ENCODE measurements around the gene KLHDC4. TPM values are rescaled to one million over a fixed set of nuclear protein-coding genes. Genes with fewer than 3 reads are reported as not detected.
"Not testable (repeated sequence)": the region's sequence is repeated elsewhere in the genome, so short reads cannot be mapped to it uniquely, and the experiment has no call there.

Gene KLHDC4
- total RNA-seq, result 19.2 TPM

- peak; percentile 92 to 96 for DNase-seq (ENCODE audit: low spot score in 2 of 2)
- no peak for FAIRE-seq
These were observed at the start of gene KLHDC4 for GRCh38 chr16:87765776-87766484. KLHDC4 (minus strand) TSS chr16:87765986; CDS start chr16:87765890, 96 bp downstream.

DNA sequence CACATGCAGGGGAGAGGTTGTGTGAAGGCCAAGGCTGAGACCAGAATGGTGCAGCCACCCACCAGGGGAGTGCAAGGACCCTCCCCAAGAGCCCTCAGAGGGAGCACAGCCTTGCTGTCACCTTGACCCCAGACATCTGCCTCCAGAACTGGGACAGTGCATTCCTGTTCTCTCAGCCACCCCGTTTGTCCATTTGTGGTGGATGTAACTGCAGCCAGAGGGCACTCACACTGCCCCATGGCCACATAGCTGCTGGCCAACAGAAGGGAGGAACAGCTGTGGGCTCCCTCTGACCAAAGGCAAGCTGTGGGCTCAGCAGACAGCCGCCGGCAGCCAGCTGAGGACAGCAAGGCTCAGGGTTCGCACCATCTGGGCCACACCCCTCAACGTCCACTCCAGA lies 49.8 kb upstream of the KLHDC4 start:
- FAIRE-seq (no peak), DNase-seq (ENCODE audit: low spot score in 2 of 2) (peak in 1 of 2 donors; percentile 58)

GRCh38 chr16:87812200-87812656 lies 46.4 kb upstream of the KLHDC4 start:
- no peak for DNase-seq (ENCODE audit: low spot score in 2 of 2)
- FAIRE-seq, result no peak

DNA sequence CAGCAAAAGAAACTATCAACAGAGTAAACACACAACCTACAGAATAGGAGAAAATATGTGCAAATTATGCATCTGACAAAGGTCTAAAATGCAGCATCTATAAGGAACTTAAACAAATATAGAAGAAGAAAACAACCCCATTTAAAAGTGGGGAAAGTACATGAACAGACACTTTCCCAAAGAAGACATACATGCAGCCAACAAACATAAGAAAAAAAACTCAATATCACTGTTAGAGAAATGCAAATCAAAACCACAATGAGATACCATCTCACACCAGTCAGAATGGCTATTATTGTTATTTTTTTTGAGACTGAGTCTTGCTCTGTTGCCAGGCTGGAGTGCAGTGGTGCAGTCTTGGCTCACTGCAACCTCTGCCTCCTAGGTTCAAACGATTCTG lies 45.7 kb upstream of the KLHDC4 start:
- FAIRE-seq; DNase-seq (ENCODE audit: low spot score in 2 of 2): not testable (repeated sequence)

GRCh38 chr16:87809150-87809902 lies 43.5 kb upstream of the KLHDC4 start:
- no peak for DNase-seq (ENCODE audit: low spot score in 2 of 2)
- FAIRE-seq, result no peak

GRCh38 chr16:87808108-87808507 lies 42.3 kb upstream of the KLHDC4 start:
- no peak for FAIRE-seq
- no peak for DNase-seq (ENCODE audit: low spot score in 2 of 2)

- DNase-seq (ENCODE audit: low spot score in 2 of 2), result peak in 1 of 2 donors; percentile 64
- FAIRE-seq, result no peak
These were observed 41.1 kb upstream of the KLHDC4 start for GRCh38 chr16:87806641-87807546.

DNA sequence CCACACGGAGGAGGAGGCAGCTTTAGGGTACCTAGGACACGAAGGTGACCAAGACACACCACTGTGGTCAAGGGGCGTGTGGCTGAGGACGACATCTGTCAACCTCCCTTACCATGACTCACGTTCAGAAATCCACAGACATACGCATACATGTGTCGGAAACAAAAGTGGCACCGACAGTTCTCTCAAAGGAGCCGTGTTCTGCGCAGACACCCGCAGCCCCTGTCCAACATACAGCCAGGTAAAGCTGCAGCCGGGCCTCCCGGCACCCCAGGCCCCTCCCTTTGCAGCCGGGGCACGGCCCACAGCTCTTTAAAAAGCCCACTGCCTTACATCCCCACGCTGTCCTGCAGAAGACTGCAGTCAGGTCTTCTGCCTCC lies 40.5 kb upstream of the KLHDC4 start:
- DNase-seq (ENCODE audit: low spot score in 2 of 2) (no peak), FAIRE-seq (no peak)

- no peak for DNase-seq (ENCODE audit: low spot score in 2 of 2)
- no peak for FAIRE-seq
These were observed 37.6 kb upstream of the KLHDC4 start for GRCh38 chr16:87803385-87803784.

DNA sequence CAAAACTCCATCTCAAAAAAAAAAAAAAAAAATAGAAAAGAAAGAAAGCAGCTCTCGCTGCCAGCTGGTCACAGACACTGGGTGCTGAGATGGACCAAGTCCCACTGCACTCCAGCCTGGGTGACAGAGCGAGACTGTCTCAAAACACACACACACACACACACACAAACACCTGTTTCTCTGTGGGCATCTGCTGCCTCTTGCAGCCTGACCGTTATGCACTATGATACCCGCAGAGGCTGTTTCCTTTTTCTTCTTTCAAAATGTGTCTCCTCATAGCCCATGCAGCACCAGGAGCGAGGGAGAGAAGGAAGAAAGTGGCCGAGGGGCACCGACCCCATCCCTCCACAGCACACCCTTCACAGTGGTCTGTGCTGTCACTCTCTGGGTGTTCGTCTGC lies 36.9 kb upstream of the KLHDC4 start:
- FAIRE-seq, result no peak
- no peak for DNase-seq (ENCODE audit: low spot score in 2 of 2)

DNA sequence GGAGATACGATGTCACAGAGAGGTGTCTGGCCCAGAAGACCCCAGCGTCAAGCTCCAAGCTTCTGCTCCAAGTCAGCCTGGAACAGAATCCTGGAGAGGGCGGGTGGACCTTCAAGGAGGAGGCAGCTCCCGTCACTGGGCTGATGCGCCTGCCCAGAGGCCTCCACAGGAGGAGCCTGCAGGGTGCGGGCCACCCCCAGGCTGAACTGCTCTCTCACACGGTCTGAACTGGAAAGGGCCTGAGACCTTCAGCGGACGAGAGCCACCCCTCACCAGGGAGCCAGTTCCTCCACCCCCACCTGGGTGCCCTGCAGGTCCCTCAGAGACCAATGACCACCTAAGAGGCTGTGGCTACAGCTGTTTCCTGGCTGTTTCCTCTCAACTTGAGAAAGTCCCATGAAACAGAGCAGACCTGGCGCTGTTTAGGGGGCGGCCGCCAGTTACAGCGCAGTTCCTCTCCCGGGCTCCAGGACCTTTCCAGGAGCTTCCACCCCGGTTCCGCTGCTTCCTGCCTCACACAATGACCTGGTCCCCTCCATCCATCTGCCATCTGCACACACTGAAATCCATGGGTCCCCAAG lies 36.0 kb upstream of the KLHDC4 start:
- DNase-seq (ENCODE audit: low spot score in 2 of 2), result no peak
- no peak for FAIRE-seq

- no peak for DNase-seq (ENCODE audit: low spot score in 2 of 2)
- no peak for FAIRE-seq
These were observed 34.7 kb upstream of the KLHDC4 start for GRCh38 chr16:87800497-87800896.

DNA sequence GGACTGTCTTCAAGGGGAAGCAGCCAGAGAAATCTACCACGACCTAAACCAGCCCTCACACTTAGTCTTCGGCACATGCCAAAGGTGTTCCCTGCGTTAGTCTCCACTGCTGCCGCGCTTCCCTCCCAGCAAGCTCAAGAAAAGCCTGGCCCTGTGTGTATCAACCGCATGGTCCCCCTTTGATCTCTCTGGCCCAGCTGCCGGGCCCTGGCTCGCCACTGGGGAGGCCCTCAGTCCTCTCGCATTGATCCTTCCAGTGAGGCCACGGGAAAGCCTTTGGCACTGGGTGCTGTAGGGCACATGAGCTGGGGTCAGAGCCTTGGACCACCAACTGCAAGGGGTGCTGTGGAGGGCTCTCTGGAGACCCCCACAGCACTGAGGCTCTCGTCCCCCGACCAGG lies 29.6 kb upstream of the KLHDC4 start:
- DNase-seq (ENCODE audit: low spot score in 2 of 2) (no peak), FAIRE-seq (no peak)

DNA sequence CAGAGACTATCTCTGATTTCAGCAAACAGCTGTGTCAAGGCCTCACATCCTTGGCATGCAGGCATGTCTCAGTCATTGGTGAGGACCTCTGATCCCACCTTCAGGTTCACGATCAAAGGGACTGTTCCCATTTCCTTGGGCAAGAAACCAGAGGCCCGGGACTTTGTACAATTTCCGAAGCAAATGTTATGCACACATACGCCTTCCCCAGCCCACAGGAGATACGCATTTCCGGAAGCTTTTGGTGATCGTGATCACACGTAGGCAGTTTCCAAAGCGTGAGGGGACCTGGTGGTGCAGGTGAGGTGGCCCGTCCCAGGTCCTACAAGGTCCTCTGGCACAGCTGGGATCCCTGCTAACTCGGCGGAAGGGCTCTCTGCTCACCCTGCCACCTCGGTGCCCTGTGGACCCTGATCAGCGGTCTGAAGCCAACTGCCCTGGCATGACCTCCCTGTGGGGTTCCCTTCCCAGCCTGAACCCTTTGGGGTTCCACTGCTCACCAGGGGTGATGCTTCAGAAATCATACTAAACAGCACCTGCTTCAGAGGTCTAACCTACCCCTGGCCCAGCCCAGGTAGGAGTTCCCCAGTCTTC lies 28.8 kb upstream of the KLHDC4 start:
- DNase-seq (ENCODE audit: low spot score in 2 of 2), result no peak
- FAIRE-seq, result no peak

DNA sequence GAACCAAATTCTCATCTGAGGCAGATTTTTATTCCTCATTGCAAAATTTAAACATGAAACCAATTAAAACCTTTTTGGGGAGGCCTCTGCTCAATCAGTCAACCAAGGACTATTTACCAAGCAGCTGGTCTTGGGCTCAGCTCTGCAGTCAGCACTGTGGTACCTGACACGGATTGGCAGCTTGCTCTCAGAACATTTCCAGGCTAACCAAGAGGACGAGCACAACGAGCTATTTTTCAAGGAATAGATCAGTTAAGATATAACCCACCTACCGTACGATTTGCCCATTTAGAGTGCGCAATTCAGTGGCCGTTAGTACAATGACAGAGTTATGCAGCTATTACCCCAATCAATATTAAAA lies 26.4 kb upstream of the KLHDC4 start:
- DNase-seq (ENCODE audit: low spot score in 2 of 2) (no peak), FAIRE-seq (no peak)

DNA sequence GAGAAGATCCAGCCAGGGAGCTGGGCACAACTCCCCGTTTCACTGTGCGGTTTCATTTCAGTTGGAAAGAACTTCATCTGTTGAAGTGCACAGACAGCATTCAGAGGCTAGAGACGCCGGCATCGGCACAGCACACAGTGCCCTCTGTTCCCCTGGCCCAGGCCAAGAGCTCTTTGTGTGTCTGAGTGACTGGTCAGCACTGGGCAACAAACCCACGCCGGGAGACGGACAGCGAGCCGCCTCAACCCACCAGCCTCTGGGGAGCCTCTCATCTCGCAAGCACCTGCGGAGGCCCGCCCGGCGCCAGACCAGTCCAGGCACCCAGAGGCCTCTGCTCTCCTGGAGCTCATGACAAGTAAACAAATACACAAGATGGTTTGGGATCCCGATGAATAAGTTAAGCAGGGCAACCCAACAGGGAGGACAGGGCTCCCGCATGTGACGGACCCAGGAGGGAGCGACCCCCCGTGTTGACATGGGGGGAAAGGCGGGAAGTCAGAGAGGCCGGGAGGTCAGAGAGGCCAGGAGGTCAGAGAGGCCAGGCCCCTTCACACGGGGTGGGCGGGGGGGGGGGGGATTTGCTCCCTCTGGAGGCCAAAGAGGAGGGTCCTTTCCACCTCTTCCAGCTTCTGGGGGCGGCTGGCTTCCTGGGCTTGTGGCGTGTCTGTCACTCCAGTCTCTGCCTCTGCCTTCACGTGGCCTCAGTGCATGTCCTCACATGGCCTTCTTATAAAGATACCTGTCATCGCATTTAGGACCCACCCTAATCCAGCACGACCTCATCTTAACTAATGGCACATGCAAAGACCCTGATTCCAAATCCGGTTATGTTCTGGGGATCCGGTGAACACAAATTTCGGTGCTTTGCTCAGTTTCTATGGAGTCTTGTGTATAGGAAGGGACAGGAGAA lies 25.8 kb upstream of the KLHDC4 start:
- DNase-seq (ENCODE audit: low spot score in 2 of 2) (peak; percentile 65), FAIRE-seq (no peak)

DNA sequence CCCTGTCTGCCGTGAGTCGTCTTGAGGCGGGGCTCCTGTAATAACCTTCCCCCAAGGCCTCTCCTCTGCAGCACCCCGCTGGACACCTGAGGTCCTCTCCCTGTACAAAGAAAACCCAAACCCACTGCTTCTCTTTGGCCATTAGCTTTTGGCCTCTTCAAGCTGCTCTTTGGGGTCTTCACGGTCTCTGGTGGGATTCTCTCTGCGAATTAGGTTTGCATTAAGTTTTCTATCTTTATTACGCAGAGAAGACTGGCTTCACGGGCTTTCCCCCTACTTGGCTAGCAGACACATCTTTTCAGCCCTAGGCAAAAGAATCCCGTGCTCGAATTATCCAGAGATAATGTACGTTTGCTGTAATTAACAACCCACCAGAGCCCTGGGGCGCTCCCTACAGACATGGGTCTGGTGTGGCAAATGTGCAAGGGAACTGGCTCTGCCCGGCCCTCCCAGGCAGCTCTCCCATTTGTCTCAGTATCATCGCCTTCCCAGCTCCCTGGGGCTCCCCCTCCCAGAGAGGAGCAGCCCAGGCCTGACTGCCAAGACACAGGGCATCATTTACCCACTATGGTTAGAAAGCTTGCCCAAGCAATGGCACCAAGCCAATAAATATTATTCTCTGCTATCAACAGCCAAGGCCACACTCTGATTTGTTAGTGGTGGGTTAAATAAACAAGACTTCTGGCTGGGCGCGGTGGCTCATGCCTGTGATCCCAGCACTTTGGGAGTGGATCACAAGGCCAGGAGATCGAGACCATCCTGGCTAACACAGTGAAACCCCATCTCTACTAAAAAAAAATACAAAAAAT lies 24.7 kb upstream of the KLHDC4 start:
- DNase-seq (ENCODE audit: low spot score in 2 of 2) (no peak), FAIRE-seq (no peak)
